ENCODE measurements around the gene BEND5.

GRCh38 chr1:48777219-48777895 lies 666 bp upstream of the BEND5 start:
- TF ChIP-seq CTCF (IDR thresholded peaks at IDR 0.05) (no peak), POLR2A (IDR thresholded peaks at IDR 0.05) (no peak), EP300 (IDR thresholded peaks at IDR 0.05) (no peak)

Data from ovary (tissue), 3 donors.